HepG2 (cell line): ENCODE results near the gene BICRAL. TPM values are rescaled to one million over a fixed set of nuclear protein-coding genes. Genes with fewer than 3 reads are reported as not detected.

Experiments
- DBP ChIP-seq: sonication (generic); formaldehyde crosslinking; IDR thresholded peaks from 2 replicates; pipeline ENCODE4 v1.4.0; 2020; ENCODE audit warnings: missing genetic modification reagents; ENCODE audit errors: not compliant biosample characterization
- DMAP1 ChIP-seq: IDR thresholded peaks from 2 replicates; pipeline ENCODE4 v1.6.1; 2016
- EHMT2 ChIP-seq: fragments of 200-600 bp; sonication (generic); IDR thresholded peaks from 2 replicates; pipeline ENCODE4 v1.7.0; 2017; ENCODE audit warnings: antibody characterized with exemption, low read depth, low read length, borderline replicate concordance
- ETV5 ChIP-seq: IDR thresholded peaks from 2 replicates; pipeline ENCODE4 v1.6.1; 2018; ENCODE audit warnings: missing biosample characterization, missing genetic modification reagents, inconsistent platforms, borderline replicate concordance
- KAT2B ChIP-seq: fragments of 150-350 bp; IDR thresholded peaks from 2 replicates; pipeline ENCODE4 v1.6.1; 2014; ENCODE audit warnings: low read depth, low read length, borderline replicate concordance
- KDM3A ChIP-seq: IDR thresholded peaks from 2 replicates; pipeline ENCODE4 v1.6.1; 2018; ENCODE audit warnings: low read depth, missing compliant biosample characterization
- PHF5A ChIP-seq: IDR thresholded peaks from one replicate; pipeline ENCODE4 v1.6.1; 2018; ENCODE audit warnings: low read depth, missing genetic modification reagents; ENCODE audit not compliant: unreplicated experiment
- PLSCR1 ChIP-seq: sonication (generic); formaldehyde crosslinking; IDR thresholded peaks from 2 replicates; pipeline ENCODE4 v1.5.0; 2020; ENCODE audit warnings: missing genetic modification reagents, mild to moderate bottlenecking, borderline replicate concordance
- POLR2AphosphoS5 ChIP-seq: IDR thresholded peaks from 2 replicates; pipeline ENCODE4 v1.6.1; 2012; ENCODE audit warnings: low read depth, low read length
- RFX5 ChIP-seq: IDR thresholded peaks from 2 replicates; pipeline ENCODE4 v1.6.1; 2011; ENCODE audit warnings: low read depth, low read length, improper control_type of control experiment
- SIN3B ChIP-seq: fragments of 150-350 bp; IDR thresholded peaks from 2 replicates; pipeline ENCODE4 v1.6.1; 2014; ENCODE audit warnings: low read length
- SKI ChIP-seq: fragments of 450-650 bp; IDR thresholded peaks from one replicate; pipeline ENCODE4 v1.6.1; 2018; ENCODE audit warnings: mild to moderate bottlenecking; ENCODE audit not compliant: partially characterized antibody
- SMYD3 ChIP-seq: sonication (generic); formaldehyde crosslinking; IDR thresholded peaks from 2 replicates; pipeline ENCODE4 v1.8.1; 2023; ENCODE audit warnings: mild to moderate bottlenecking, missing genetic modification reagents
- SRSF4 ChIP-seq: fragments of 200-400 bp; formaldehyde crosslinking; IDR thresholded peaks from one replicate; pipeline ENCODE4 v1.6.1; 2018; ENCODE audit warnings: mild to moderate bottlenecking, low read depth, low read length, moderate library complexity; ENCODE audit not compliant: poor library complexity, severe bottlenecking
- ZFP62 ChIP-seq: sonication (generic); formaldehyde crosslinking; IDR thresholded peaks from 2 replicates; pipeline ENCODE4 v1.4.0; 2020; ENCODE audit warnings: missing genetic modification reagents
- ZFP90 ChIP-seq: sonication (generic); formaldehyde crosslinking; IDR thresholded peaks from 2 replicates; pipeline ENCODE4 v1.8.0; 2022; ENCODE audit warnings: missing genetic modification reagents, mild to moderate bottlenecking, inconsistent platforms, borderline replicate concordance
- ZHX2 ChIP-seq, 2 experiments: sonication (generic) in 1 of 2; formaldehyde crosslinking in 1 of 2; IDR thresholded peaks; 2 replicates each; pipeline versions ENCODE4 v1.6.1 to v1.9.0; 2014 to 2022; ENCODE audit warnings: antibody characterized with exemption in 1 of 2, borderline replicate concordance in 1 of 2, inconsistent platforms in 1 of 2, low read depth in 1 of 2, missing genetic modification reagents in 1 of 2
- ZNF530 ChIP-seq: sonication (generic); formaldehyde crosslinking; IDR thresholded peaks from 2 replicates; pipeline ENCODE4 v1.5.0; 2020; ENCODE audit warnings: low read depth, mild to moderate bottlenecking, missing genetic modification reagents
- ZNF552 ChIP-seq: sonication (generic); formaldehyde crosslinking; IDR thresholded peaks from 2 replicates; pipeline ENCODE4 v1.9.0; 2022; ENCODE audit warnings: missing genetic modification reagents, mild to moderate bottlenecking, borderline replicate concordance
- ZNF652 ChIP-seq: IDR thresholded peaks from 2 replicates; pipeline ENCODE4 v1.6.1; 2016; ENCODE audit warnings: low read depth, borderline replicate concordance
- ZNF800 ChIP-seq: sonication (generic); formaldehyde crosslinking; IDR thresholded peaks from 2 replicates; pipeline ENCODE4 v1.4.0; 2020; ENCODE audit warnings: missing genetic modification reagents
- ZSCAN12 ChIP-seq: sonication (generic); formaldehyde crosslinking; IDR thresholded peaks from 2 replicates; pipeline ENCODE4 v1.9.0; 2021; ENCODE audit warnings: mild to moderate bottlenecking, missing genetic modification reagents
- polyA plus RNA-seq, 8 experiments: library from polyadenylated mRNA; depleted of rRNA in 3 of 8; stranded (reverse) in 7 of 8; unstranded in 1 of 8; fragments of >200 nt; fragmentation: Illumina TruSeq in 4 of 8; extraction: Trizol in 4 of 8; gene quantifications; 2 replicates each; pipeline versions ENCODE4 v1.2.1 to v1.2.3, GENCODE V29; 2011 to 2016; ENCODE audit warnings: low read depth in 4 of 8, missing spikeins in 1 of 8, mixed read lengths in 1 of 8; ENCODE audit not compliant: insufficient read depth in 1 of 8
- total RNA-seq, 5 experiments: library from RNA; depleted of rRNA; stranded (reverse); fragments of >200 nt; fragmentation: Illumina TruSeq; extraction: Trizol; gene quantifications; 2 replicates each; pipeline ENCODE4 v1.2.3, GENCODE V29; 2016; ENCODE audit warnings: low read depth in 1 of 5

The BICRAL gene
- total and polyA plus RNA-seq, 2 of the 13 experiments (the other 11 are each of a cell fraction or from before 2014, with no cell fraction given), result 5.0 to 13.5 TPM

- TF ChIP-seq ETV5 (CRISPR knock-in tag) (no peak), ZNF800 (CRISPR knock-in tag) (no peak), SRSF4 (no peak), PLSCR1 (CRISPR knock-in tag) (no peak), SIN3B (no peak), SKI (no peak), KAT2B (0 out of 2 replicates have a peak, but pooled peaks have one; percentile 2), ZFP90 (CRISPR knock-in tag) (no peak), ZHX2 (IDR thresholded peaks at IDR 0.05; ENCODE audit: low read depth) (no peak), ZHX2 (CRISPR knock-in tag; IDR thresholded peaks at IDR 0.05; ENCODE audit: borderline replicate concordance) (no peak), POLR2AphosphoS5 (no peak), SMYD3 (CRISPR knock-in tag) (no peak), DMAP1 (CRISPR knock-in tag) (no peak), ZFP62 (CRISPR knock-in tag) (no peak), EHMT2 (no peak), PHF5A (peak; percentile 38), KDM3A (CRISPR knock-in tag) (no peak), RFX5 (no peak), DBP (CRISPR knock-in tag) (peak; percentile 9), ZNF530 (CRISPR knock-in tag) (no peak), ZNF552 (no peak), ZNF652 (0 out of 2 replicates have a peak, but pooled peaks have one; percentile 3), ZSCAN12 (0 out of 2 replicates have a peak, but pooled peaks have one; percentile 8)
Measured at GRCh38 chr6:42889815-42890214, 108.0 kb downstream of the BICRAL start (continued).
